Smooth muscle cell (in vitro differentiated cells): ENCODE data around the gene NEDD4L. TPM values are rescaled to one million over a fixed set of nuclear protein-coding genes. Genes with fewer than 3 reads are reported as not detected.

ENCODE experiments used
- DNase-seq: peaks from one replicate; lab custom pipeline; 2025; ENCODE audit not compliant: unreplicated experiment; lab: John Stamatoyannopoulos, UW
- H2AFZ ChIP-seq: fragments of 200-600 bp; sonication (generic); 2 replicates; pipeline ENCODE4 v1.6.0; 2016; ENCODE audit warnings: antibody characterized with exemption, low read depth, mild to moderate bottlenecking
- H3F3A ChIP-seq: fragments of 200-600 bp; sonication (generic); 2 replicates; pipeline ENCODE4 v1.6.0; 2017; ENCODE audit warnings: antibody characterized with exemption, low read depth
- H3K27ac ChIP-seq: fragments of 200-600 bp; sonication (generic); 2 replicates; pipeline ENCODE4 v1.5.1; 2016; ENCODE audit warnings: low read depth, mild to moderate bottlenecking
- H3K27me3 ChIP-seq: fragments of 200-600 bp; sonication (generic); 2 replicates; pipeline ENCODE4 v1.6.1; 2016; ENCODE audit warnings: low read depth, mild to moderate bottlenecking
- H3K36me3 ChIP-seq: fragments of 200-600 bp; sonication (generic); 2 replicates; pipeline ENCODE4 v1.5.1; 2016; ENCODE audit warnings: low read depth
- H3K4me1 ChIP-seq: fragments of 200-600 bp; sonication (generic); 2 replicates; pipeline ENCODE4 v1.5.1; 2016; ENCODE audit warnings: low read depth
- H3K4me2 ChIP-seq: fragments of 200-600 bp; sonication (generic); 2 replicates; pipeline ENCODE4 v1.6.0; 2016; ENCODE audit warnings: mild to moderate bottlenecking
- H3K4me3 ChIP-seq: fragments of 200-600 bp; sonication (generic); 2 replicates; pipeline ENCODE4 v1.5.1; 2016; ENCODE audit warnings: mild to moderate bottlenecking
- H3K79me2 ChIP-seq: fragments of 200-600 bp; sonication (generic); 2 replicates; pipeline ENCODE4 v1.6.0; 2016; ENCODE audit warnings: low read depth, mild to moderate bottlenecking
- H3K9ac ChIP-seq: fragments of 200-600 bp; sonication (generic); 2 replicates; pipeline ENCODE4 v1.6.0; 2016; ENCODE audit warnings: low read depth
- H3K9me3 ChIP-seq: fragments of 200-600 bp; sonication (generic); replicated peaks from 2 replicates; pipeline ENCODE4 v1.5.1; 2016; ENCODE audit warnings: low read depth
- H4K20me1 ChIP-seq: fragments of 200-600 bp; sonication (generic); 2 replicates; pipeline ENCODE4 v1.6.0; 2016; ENCODE audit warnings: low read depth
- CTCF ChIP-seq: fragments of 200-600 bp; sonication (generic); IDR thresholded peaks from 2 replicates; pipeline ENCODE4 v1.5.1; 2017; ENCODE audit warnings: borderline replicate concordance, mild to moderate bottlenecking, antibody characterized with exemption; ENCODE audit not compliant: insufficient read depth, poor library complexity, severe bottlenecking
- WGBS: methylation state at CpG from one replicate; pipeline ENCODE4 v1.1.7; 2016; ENCODE audit warnings: low lambda C conversion rate; 5-methylcytosine and 5-hydroxymethylcytosine counted together
- polyA plus RNA-seq: library from polyadenylated mRNA; unstranded; fragments of >200 nt; fragmentation: Nextera tagmentation; extraction: Ambion mirVana; gene quantifications from 2 replicates; pipeline ENCODE4 v1.2.1, GENCODE V29; 2016
- total RNA-seq: library from RNA; depleted of rRNA; stranded (reverse); fragments of >200 nt; gene quantifications from 2 replicates; pipeline ENCODE4 v1.2.3, GENCODE V29; 2014

Gene NEDD4L
- total and polyA plus RNA-seq, 2 experiments from 2014 or later = 8.7 to 41.3 TPM

- DNase-seq = no peak
- H3K79me2 ChIP-seq = no peaks in the 10 kb centered on the region
- H4K20me1 ChIP-seq = no peaks in the 10 kb centered on the region
- H3K9me3 ChIP-seq = no peaks in the 10 kb centered on the region
- no peak for TF ChIP-seq CTCF
- 52% methylated on average over 6 of the region's 6 CpGs for WGBS
- H3F3A ChIP-seq = no peaks in the 10 kb centered on the region
- H2AFZ ChIP-seq = no peak overlapping the region
- H3K4me3 ChIP-seq = no peak overlapping the region
- no peaks in the 10 kb centered on the region for H3K27me3 ChIP-seq
- no peaks in the 10 kb centered on the region for H3K36me3 ChIP-seq
- peak overlapping the region; percentile 80 for H3K27ac ChIP-seq
- peak overlapping the region; percentile 44 for H3K4me2 ChIP-seq
- H3K9ac ChIP-seq = no peak overlapping the region
- peaks cover 7% of the 10 kb centered on the region for H3K4me1 ChIP-seq
Measured at GRCh38 chr18:58186258-58186948, 142.4 kb downstream of the NEDD4L start.

GRCh38 chr18:58187674-58188073 is 143.6 kb downstream of the NEDD4L start:
- DNase-seq = no peak
- Histone ChIP-seq H3K4me3 (no peak overlapping the region), H3K36me3 (no peaks in the 10 kb centered on the region), H3K9me3 (no peaks in the 10 kb centered on the region), H3F3A (no peaks in the 10 kb centered on the region), H2AFZ (no peak overlapping the region), H3K4me1 (peaks cover 7% of the 10 kb centered on the region), H3K4me2 (no peak overlapping the region), H3K79me2 (no peaks in the 10 kb centered on the region), H4K20me1 (no peaks in the 10 kb centered on the region), H3K27me3 (no peaks in the 10 kb centered on the region), H3K27ac (no peak overlapping the region), H3K9ac (no peak overlapping the region)
- TF ChIP-seq CTCF = no peak
- 87% methylated on average over 6 of the region's 6 CpGs for WGBS

- no peaks in the 10 kb centered on the region for H3K9me3 ChIP-seq
- no peak overlapping the region for H3K4me3 ChIP-seq
- no peaks in the 10 kb centered on the region for H3K27me3 ChIP-seq
- no peak overlapping the region for H3K27ac ChIP-seq
- no peaks in the 10 kb centered on the region for H3F3A ChIP-seq
- no peaks in the 10 kb centered on the region for H3K79me2 ChIP-seq
- no peak for TF ChIP-seq CTCF
- no peak for DNase-seq
- H2AFZ ChIP-seq = no peak overlapping the region
- no peak overlapping the region for H3K4me2 ChIP-seq
- no peaks in the 10 kb centered on the region for H3K36me3 ChIP-seq
- whole genome bisulfite sequencing = 84% methylated on average over 5 of the region's 5 CpGs
- H3K4me1 ChIP-seq = peaks cover 7% of the 10 kb centered on the region
- no peaks in the 10 kb centered on the region for H4K20me1 ChIP-seq
- H3K9ac ChIP-seq = no peak overlapping the region
Measured at GRCh38 chr18:58188996-58189395, 145.0 kb downstream of the NEDD4L start.
